GM21825 (cell line): ENCODE results near the gene MERTK.
"Not testable (repeated sequence)": the region's sequence is repeated elsewhere in the genome, so short reads cannot be mapped to it uniquely, and the experiment has no call there.

ENCODE experiments used
- ATAC-seq: cut with Tn5 transposase; IDR thresholded peaks from one replicate; pipeline ENCODE4 v1.9.1; 2021; ENCODE audit warnings: mild to moderate bottlenecking, moderate library complexity; ENCODE audit not compliant: unreplicated experiment

MERTK gene

GRCh38 chr2:111944531-111945210 lies 46.3 kb downstream of the MERTK start:
- ATAC-seq = no peak

- ATAC-seq = no peak
Measured at GRCh38 chr2:111945444-111946293, 47.3 kb downstream of the MERTK start.

- no peak for ATAC-seq
Measured at GRCh38 chr2:111946294-111947114, 48.1 kb downstream of the MERTK start.

- no peak for ATAC-seq
Measured at GRCh38 chr2:111947219-111947618, 48.8 kb downstream of the MERTK start.

GRCh38 chr2:111948832-111949231 lies 50.4 kb downstream of the MERTK start:
- ATAC-seq = no peak

- ATAC-seq = no peak
Measured at GRCh38 chr2:111950236-111950635, 51.8 kb downstream of the MERTK start.

GRCh38 chr2:111951486-111951885 lies 53.1 kb downstream of the MERTK start:
- no peak for ATAC-seq

- ATAC-seq = no peak
Measured at GRCh38 chr2:111952871-111953452, 54.6 kb downstream of the MERTK start.

GRCh38 chr2:111954602-111955332 lies 56.4 kb downstream of the MERTK start:
- no peak for ATAC-seq

- no peak for ATAC-seq
Measured at GRCh38 chr2:111957872-111958354, 59.5 kb downstream of the MERTK start.

GRCh38 chr2:111958901-111959300 lies 60.5 kb downstream of the MERTK start:
- no peak for ATAC-seq

GRCh38 chr2:111961663-111962062 lies 63.3 kb downstream of the MERTK start:
- no peak for ATAC-seq

GRCh38 chr2:111963086-111963485 lies 64.7 kb downstream of the MERTK start:
- not testable (repeated sequence) for ATAC-seq

GRCh38 chr2:111963508-111963907 lies 65.1 kb downstream of the MERTK start:
- ATAC-seq = not testable (repeated sequence)

- no peak for ATAC-seq
Measured at GRCh38 chr2:111965062-111965461, 66.7 kb downstream of the MERTK start.

- ATAC-seq = no peak
Measured at GRCh38 chr2:111966241-111966640, 67.8 kb downstream of the MERTK start.

- no peak for ATAC-seq
Measured at GRCh38 chr2:111967018-111967417, 68.6 kb downstream of the MERTK start.

GRCh38 chr2:111970453-111970852 lies 72.0 kb downstream of the MERTK start:
- ATAC-seq = no peak

- no peak for ATAC-seq
Measured at GRCh38 chr2:111972955-111973565, 74.7 kb downstream of the MERTK start.

GRCh38 chr2:111973701-111974100 lies 75.3 kb downstream of the MERTK start:
- no peak for ATAC-seq
